GM12864 (cell line): ENCODE data around the gene ZDHHC18.

Experiments
- DNase-seq: peaks from one replicate; pipeline ENCODE4 v3.0.0-alpha.2; 2011; ENCODE audit warnings: low read depth
- H3K4me3 ChIP-seq: 2 replicates; pipeline ENCODE4 v1.5.1; 2011; ENCODE audit warnings: mild to moderate bottlenecking, low read depth, low read length, control low read depth
- TF ChIP-seq, protein P1 (sequence below): IDR thresholded peaks from 2 replicates; pipeline ENCODE4 v1.5.1; 2011; ENCODE audit warnings: low read depth, mild to moderate bottlenecking, moderate library complexity, low read length, control low read depth, inconsistent platforms; ENCODE audit errors: missing control alignments

Gene ZDHHC18

DNA sequence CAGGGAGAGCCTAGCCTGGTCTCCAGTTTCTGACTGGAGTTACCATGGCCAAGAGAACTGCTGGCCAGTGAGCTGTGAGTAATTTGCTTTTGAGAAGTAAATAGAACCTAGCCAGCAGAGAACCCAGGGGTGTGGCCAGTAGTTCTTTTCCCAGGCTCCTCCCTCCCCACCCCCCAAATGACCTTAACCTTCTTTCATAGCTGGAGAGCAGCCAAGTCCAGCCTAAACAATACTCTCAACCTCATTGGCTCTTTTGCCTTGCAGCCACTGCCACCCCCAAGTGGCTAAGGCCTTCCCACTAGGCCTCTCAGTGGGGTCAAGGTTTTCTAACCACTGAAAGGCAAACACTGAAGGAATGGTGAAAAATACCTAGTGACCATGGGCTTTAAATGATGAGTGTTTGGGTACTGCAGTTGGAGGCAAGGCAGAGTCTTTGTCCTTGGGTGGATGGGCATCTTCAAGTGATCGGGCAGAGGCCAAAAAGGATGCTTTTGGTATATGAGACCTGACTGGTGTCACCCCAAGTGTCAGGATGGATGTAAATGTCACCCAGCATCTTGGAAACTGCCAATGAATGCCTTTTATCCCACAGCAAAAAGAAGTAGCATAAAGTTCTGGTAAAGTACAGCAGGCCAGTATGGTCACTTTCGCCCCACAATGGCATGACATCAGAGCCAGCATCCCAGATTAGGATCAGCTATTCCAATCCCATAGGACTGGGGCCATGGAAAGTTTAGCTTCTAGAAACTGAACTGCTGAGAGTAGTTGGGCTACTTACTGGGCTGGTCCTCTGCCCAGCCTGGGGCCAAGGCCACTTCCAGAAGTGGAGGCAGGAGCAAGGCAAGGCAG lies 42.2 kb upstream of the ZDHHC18 start:
- DNase-seq: no peak
- H3K4me3 ChIP-seq: no peak overlapping the region
- TF ChIP-seq, protein P1, sequence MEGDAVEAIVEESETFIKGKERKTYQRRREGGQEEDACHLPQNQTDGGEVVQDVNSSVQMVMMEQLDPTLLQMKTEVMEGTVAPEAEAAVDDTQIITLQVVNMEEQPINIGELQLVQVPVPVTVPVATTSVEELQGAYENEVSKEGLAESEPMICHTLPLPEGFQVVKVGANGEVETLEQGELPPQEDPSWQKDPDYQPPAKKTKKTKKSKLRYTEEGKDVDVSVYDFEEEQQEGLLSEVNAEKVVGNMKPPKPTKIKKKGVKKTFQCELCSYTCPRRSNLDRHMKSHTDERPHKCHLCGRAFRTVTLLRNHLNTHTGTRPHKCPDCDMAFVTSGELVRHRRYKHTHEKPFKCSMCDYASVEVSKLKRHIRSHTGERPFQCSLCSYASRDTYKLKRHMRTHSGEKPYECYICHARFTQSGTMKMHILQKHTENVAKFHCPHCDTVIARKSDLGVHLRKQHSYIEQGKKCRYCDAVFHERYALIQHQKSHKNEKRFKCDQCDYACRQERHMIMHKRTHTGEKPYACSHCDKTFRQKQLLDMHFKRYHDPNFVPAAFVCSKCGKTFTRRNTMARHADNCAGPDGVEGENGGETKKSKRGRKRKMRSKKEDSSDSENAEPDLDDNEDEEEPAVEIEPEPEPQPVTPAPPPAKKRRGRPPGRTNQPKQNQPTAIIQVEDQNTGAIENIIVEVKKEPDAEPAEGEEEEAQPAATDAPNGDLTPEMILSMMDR: no peak

GRCh38 chr1:26784886-26785285 lies 41.6 kb upstream of the ZDHHC18 start:
- TF ChIP-seq, protein P1: no peak

DNA sequence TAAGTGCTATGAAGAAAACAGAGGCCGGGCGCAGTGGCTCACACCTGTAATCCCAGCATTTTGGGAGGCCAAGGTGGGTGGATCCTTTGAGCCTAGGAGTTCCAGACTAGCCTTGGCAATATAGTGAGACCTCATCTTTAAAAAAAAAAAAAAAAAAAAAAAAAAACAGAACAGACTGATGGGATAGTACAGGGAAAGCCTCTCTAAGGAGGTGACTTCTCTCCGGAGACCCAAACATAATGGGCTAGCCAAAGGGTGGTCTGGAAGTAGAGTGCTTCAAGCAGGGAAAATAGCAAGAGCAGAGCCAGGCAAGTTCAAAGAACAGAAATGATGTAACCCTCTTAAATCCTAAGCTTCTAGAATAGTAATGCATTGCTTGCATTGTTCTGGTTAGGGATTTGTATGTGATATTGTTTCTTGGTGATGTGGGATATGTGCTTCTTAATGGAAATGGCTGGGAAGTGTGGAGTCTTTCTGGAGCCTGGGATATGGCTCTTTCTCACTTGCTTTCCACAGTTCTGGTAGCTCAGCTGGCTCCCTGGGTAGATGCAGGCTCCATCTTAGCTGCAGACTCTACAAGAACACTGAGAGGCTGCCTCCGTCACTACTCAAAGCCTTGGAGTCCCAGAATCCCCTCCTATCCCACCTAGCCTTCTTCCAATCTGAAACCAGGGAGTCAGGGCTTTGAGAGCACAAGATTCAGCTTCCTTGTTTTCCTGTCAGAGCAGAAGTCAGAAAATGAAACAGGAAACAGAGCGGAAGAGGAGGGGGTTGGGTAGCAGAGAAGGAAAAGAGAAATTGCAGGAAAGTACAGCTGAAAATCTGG lies 40.7 kb upstream of the ZDHHC18 start:
- DNase-seq: no peak
- no peak overlapping the region for H3K4me3 ChIP-seq
- TF ChIP-seq, protein P1: no peak

More at GRCh38 chr1:26784886-26785285, 41.6 kb upstream of the ZDHHC18 start:
- DNase-seq: no peak
- H3K4me3 ChIP-seq: no peak overlapping the region

- no peak for DNase-seq
- H3K4me3 ChIP-seq: peak overlapping the region; percentile 85
Observed at GRCh38 chr1:26786437-26787380, 39.8 kb upstream of the ZDHHC18 start.

GRCh38 chr1:26787381-26787705 lies 39.1 kb upstream of the ZDHHC18 start:
- DNase-seq: peak; percentile 66
- TF ChIP-seq, protein P1: peak; percentile 2
- peak overlapping the region; percentile 85 for H3K4me3 ChIP-seq

More at GRCh38 chr1:26786437-26787380, 39.8 kb upstream of the ZDHHC18 start:
- TF ChIP-seq, protein P1: no peak

- TF ChIP-seq, protein P1: no peak
- peak within 1 kb of the TSS; percentile 85 for H3K4me3 ChIP-seq
- no peak for DNase-seq
Observed at GRCh38 chr1:26787706-26788514, 38.6 kb upstream of the ZDHHC18 start, which contains the start of gene PIGV. Gene PIGV (plus strand): TSS chr1:26787950. CDS start chr1:26790816, 2,866 bp downstream.
